Stimulated activated CD4-positive, alpha-beta T cell treated with anti-CD3 and anti-CD28 coated beads, TNF-alpha, amount 100 ng/mL, for 24 hours (primary cell): ENCODE results near the gene ELMOD1.

ENCODE experiments used
- DNase-seq, 3 experiments: peaks; one replicate each; pipeline ENCODE4 v3.0.0-alpha.2; 2020; ENCODE audit warnings: low read depth in 3 of 3

ELMOD1 gene

GRCh38 chr11:107688322-107688918, 97.5 kb downstream of the ELMOD1 start:
- no peak for DNase-seq

DNA sequence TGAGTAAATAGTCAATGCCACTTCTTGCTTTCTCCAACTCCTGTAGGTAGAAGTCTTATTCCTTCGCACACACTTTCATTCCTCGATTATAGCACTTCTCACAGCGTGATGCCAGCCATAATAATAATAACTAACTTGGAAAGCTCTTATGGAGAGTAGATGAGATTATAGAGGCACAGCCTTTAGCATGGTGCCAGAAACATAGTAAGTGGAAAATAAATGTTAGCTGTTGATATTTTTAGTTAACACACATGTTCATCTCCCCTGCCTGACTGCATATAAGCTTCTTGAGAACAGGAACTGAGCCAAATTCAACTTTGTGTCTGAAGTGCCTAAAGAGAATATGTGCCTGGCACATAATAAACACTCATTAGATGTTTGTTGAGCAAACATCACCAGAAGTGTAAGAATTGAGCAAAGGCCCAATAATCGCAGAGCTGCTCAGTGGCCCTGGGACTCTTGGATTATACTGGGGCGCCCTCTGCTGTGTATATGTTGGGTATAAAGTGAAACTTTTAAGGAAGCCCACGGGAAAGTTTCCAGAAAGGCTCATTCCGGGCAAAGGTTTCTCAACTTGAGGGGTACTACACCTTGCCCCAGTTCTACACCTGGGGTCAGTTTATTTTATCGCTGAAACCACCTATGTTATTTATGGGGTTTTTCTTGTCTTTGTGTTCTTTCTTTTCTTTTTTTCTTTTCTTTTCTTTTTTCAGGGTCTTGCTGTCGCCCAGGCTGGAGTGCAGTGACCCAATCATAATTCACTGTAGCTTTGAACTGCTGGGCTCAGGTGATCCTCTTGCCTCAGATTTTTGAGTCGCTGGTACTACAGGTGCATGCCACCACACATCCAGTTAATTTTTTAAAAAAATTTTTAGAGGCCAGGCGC, 98.6 kb downstream of the ELMOD1 start:
- DNase-seq: peak; percentile 24 to 42 (median 40)

- no peak for DNase-seq
Observed at GRCh38 chr11:107691000-107691750, 100.2 kb downstream of the ELMOD1 start.

DNA sequence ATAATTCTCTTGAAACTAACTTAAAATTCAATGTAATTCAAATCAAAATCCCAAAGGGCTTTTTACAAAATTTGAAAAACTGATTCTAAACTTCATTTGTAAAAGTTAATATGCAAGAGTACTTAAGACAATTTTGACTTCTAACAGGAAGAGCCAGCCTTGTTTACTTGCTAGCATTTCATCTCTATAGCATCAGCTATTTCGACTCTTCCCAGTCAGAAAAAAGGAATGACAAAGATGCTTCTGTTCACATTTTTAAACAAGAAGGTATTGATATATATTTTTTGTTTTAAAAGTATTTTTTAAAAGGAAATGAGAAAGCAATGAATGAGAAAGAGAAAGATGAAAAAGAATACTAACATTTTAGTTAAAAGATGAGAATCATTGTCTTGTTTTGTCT, 104.5 kb downstream of the ELMOD1 start:
- DNase-seq: no peak

- no peak for DNase-seq
Observed at GRCh38 chr11:107696140-107696539, 105.2 kb downstream of the ELMOD1 start.

DNA sequence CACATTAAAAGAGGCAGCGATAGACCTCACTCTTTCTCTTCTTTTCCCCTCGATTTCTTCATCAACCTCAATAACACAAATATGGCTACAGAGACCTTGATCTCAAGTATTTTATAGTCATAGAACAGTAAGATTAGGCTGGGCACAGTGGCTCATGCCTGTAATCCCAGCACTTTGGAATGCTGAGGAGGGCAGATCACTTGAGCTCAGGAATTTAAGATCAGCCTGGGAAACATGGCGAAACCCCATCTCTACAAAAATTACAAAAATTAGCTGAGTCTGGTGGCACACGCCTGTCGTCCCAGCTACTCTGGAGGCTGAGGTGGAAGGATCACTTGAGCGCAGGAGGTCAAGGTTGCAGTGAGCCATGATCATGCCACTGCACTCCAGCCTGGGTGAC, 106.3 kb downstream of the ELMOD1 start:
- no peak for DNase-seq

DNA sequence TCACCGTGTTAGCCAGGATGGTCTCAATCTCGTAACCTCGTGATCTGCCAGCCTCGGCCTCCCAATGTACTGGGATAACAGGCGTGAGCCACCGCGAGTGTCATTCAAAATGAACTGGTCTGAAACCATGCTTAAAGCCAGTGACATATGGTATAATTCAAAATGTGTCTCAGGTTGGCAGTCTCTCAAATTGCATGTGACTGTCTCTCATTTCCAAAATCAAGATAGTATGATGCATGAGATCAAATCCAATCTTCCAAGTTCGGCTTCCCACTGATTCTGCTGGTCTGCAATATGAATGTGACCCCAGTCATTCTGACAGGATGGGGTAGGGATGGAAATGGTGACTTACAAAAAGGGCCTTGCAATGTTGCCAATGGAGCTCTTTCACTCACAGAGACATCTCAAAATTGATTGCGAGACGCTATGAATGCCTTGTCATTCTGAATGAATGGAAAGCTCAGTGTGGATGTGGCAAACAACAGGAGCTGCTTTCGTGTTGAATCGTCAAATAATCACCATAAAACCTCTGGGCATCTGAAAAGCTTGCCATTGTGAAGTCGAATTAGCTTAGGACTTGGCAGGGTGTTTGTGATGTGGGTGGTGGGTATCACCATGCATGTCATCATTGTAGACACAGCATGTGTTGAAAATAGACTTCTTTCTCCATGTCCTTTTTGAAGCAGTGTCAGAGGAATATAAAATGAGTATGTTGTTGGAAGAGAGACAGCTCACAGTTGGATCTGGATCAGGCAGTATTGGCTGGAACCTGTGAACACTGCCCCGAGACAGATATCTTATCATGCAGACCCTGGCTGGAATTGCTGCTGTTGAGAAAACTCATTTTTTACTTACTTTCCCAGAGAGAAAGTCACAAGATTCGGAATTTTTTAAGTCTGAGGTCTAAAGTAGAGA, 108.7 kb downstream of the ELMOD1 start:
- no peak for DNase-seq

DNA sequence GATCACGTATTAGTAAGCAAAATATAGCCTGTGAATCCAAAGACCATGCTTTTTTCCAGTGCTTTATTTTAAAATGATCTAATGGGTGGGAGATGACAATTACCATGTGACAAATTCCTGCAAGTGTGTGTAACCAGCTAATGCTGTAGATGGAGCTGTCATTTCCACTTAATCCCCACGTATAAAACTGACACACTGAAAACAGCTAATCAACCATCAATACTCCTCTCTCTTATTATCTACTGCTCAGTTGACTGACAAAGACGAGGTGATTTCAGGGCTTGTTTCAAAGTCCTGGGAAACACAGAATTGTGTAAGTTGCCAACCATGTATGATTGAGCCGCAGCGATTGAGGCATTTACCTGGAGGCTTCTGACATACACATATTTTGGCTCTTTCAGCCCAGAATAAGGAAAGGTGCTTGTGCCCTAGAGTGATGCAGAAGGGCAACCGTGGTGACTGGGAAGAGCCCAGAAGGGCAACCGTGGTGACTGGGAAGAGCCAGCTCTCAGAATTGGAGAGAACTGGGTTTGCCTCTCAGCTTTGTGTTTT, 111.2 kb downstream of the ELMOD1 start:
- no peak for DNase-seq

GRCh38 chr11:107702723-107703122, 111.8 kb downstream of the ELMOD1 start:
- DNase-seq: no peak

DNA sequence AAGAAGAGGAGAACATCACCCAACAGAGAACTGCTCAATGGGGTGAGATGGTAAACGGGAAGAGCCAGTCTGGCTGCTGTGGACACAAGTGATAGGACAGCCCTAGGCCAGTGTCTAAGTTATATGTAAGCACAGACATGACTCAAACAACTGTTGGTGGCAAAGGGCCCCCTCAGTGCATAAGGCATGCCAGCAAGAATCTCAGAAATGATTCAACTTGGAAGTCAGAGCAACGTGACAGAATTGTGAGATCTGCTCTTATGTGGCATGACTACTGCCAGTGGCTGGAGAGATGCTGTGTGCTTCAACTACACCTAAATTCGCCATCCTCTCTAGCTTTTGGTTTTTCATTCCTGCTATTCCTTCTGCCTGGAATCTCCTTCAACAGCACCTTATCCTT, 113.5 kb downstream of the ELMOD1 start:
- no peak for DNase-seq

- no peak for DNase-seq
Observed at GRCh38 chr11:107705027-107705426, 114.1 kb downstream of the ELMOD1 start.

DNA sequence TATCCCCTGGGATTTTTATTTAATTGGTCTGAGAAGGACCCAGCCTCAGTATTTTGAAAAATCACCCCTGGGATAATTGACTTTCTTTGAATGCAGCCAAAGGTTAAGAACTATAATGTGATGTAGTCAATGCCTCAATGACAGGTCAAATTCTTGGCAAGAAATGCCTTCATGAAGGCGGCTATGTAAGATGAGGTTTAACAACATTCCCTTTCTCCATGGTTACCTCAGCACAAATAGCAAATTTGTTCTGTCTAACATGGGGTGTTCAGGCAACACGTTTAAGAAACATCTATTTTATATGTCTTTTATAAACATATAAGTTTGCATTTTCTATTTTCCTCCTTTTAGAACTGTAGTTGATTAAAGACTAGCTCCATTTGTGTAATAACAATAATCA, 115.6 kb downstream of the ELMOD1 start:
- no peak for DNase-seq

GRCh38 chr11:107707215-107707671, 116.3 kb downstream of the ELMOD1 start:
- no peak for DNase-seq

DNA sequence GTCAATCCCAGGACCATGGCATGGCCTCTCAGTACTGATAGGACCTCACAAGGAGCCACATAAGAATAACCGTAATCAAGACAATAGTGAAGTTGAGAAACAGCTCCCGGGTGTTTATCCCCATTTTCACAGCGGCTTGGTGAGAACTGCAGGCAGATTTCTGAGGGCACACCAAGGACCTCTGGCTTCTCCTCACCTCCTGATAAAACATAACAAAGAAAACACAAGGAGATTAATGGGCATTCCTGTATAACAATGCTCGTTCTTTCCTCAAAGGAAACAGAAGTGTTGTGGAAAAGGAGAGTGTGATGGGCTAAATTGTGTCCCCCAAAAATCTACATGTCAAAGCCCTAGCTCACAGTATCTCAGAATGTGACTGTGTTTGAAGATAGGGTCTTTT, 116.9 kb downstream of the ELMOD1 start:
- no peak for DNase-seq

DNA sequence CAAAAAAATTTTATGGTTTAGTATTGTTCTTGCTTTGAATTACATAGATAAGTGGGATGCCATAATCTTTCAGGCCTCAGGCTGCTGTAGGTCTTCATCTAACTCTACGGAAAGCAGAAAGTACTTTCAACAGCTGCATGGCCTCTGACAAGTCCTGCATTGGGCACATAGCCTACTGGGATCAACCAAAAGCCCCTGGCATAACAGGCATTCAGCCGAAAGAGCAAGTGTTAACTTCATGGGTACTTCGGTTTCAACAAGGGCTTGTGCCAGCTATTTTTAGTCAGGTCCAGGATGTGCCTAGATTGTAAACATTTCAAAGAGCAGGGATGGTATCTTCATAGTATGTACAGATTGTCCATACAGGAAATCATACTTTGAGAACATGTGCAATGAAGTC, 117.8 kb downstream of the ELMOD1 start:
- DNase-seq: no peak

- no peak for DNase-seq
Observed at GRCh38 chr11:107710301-107710700, 119.4 kb downstream of the ELMOD1 start.

DNA sequence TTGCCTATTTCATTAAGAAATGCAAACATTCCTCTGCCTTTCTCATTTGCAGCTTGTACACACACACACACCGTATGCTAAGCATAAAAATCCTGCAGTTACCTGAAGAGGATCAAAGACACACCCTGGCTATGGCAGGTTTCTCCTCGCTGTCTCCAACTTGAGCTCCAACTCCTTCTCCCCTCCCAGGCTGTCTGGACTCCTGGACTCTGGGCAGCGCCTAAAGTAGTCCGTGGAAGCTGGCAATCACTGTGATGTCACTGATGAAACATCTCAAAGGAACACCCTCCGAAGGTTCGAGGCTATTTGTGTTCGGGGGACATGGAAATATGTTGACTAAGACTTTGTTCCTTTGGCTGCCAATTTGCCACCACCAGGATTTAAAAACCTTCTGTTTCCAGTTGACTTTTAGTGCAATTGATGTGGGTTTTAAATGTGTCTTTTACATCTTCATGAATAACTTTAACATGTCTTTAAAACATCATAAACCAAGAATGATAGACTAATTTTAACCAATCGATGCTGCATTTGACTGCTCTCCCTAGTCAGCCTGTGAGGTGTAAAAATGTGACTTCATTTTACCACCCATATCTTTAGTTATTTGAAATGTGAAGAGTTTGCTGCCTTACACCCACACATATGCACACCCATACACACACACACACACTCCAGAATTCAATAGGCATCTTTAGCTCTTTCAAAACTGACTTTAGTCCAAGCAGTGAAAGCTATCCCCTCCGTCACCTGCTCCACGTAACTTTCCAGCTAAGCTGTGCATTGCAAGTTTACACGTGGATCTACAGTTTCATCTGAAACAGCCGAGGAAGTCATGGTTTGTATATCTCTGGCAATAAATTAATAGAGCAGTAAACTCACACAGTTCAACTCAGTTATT, 121.2 kb downstream of the ELMOD1 start, which contains the start of gene SLN:
Gene SLN (minus strand): TSS at position 196 of the 895 bp plus-strand sequence.
- no peak for DNase-seq

GRCh38 chr11:107713009-107713408, 122.1 kb downstream of the ELMOD1 start:
- DNase-seq: no peak
